BJ (cell line): ENCODE results near the gene PVALB. TPM values are rescaled to one million over a fixed set of nuclear protein-coding genes. Genes with fewer than 3 reads are reported as not detected.

Source experiments
- CTCF ChIA-PET: fragments of 350-600 bp; formaldehyde crosslinking; extraction: SDS; loops from one replicate; lab custom pipeline; 2021; ENCODE audit warnings: antibody characterized with exemption, inconsistent platforms; lab: Yijun Ruan, JAX
- POLR2A ChIA-PET: fragments of 300-600 bp; sonication (Branson Sonifier 250); formaldehyde crosslinking; extraction: SDS; loops from one replicate; lab custom pipeline; 2021; ENCODE audit warnings: antibody characterized with exemption; lab: Charles Lee
- DNase-seq: peaks from one replicate; pipeline ENCODE4 v3.0.0-alpha.2; 2011; ENCODE audit warnings: low read depth
- H3K27me3 ChIP-seq: 2 replicates; pipeline ENCODE4 v1.6.0; 2011; ENCODE audit warnings: low read length; ENCODE audit not compliant: control insufficient read depth, insufficient read depth
- H3K36me3 ChIP-seq: 2 replicates; pipeline ENCODE4 v1.5.1; 2011; ENCODE audit warnings: low read length; ENCODE audit not compliant: control insufficient read depth, insufficient read depth
- H3K4me3 ChIP-seq: 2 replicates; pipeline ENCODE4 v1.5.1; 2011; ENCODE audit warnings: low read depth, mild to moderate bottlenecking, control low read depth, low read length
- polyA plus RNA-seq: library from polyadenylated mRNA; depleted of rRNA; stranded (reverse); fragments of >200 nt; gene quantifications from 2 replicates; pipeline ENCODE4 v1.2.3, GENCODE V29; 2011
- TF ChIP-seq, protein P1 (sequence below): IDR thresholded peaks from 2 replicates; pipeline ENCODE4 v1.5.1; 2011; ENCODE audit warnings: low read depth, mild to moderate bottlenecking, control low read depth, inconsistent platforms, low read length, moderate library complexity; ENCODE audit not compliant: insufficient read depth

Gene PVALB
- polyA plus RNA-seq, 1 experiment = not detected

DNA sequence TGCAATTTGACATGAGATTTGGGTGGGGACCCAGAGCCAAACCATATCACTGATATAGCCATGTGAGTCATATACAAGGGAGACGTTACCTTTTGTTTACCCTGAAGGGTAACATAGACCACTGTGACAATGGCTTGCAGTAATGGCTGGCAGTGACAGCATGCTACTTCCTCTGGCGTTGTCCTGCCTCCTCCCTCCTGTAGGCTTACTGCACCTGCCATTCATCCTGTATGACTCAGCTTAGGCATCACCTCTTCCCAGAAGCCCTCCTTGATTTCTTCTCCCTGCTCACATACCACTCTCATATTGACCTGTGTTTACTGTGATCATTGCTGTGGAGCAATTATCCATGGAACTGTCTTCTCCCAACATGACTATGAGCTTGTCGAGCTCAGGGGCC lies 12.0 kb upstream of the PVALB start:
- ChIA-PET POLR2A (no interaction called here), CTCF (interaction anchor here (0.9 kb wide), 1 partner anchor 27 kb away, joined by 4 read pairs; no protein-coding TSS in a partner anchor)
- Histone ChIP-seq H3K4me3 (no peak overlapping the region), H3K36me3 (no peaks in the 10 kb centered on the region), H3K27me3 (0 out of 2 replicates have a peak, but pooled peaks cover 4% of the 10 kb centered on the region)
- TF ChIP-seq, protein P1, sequence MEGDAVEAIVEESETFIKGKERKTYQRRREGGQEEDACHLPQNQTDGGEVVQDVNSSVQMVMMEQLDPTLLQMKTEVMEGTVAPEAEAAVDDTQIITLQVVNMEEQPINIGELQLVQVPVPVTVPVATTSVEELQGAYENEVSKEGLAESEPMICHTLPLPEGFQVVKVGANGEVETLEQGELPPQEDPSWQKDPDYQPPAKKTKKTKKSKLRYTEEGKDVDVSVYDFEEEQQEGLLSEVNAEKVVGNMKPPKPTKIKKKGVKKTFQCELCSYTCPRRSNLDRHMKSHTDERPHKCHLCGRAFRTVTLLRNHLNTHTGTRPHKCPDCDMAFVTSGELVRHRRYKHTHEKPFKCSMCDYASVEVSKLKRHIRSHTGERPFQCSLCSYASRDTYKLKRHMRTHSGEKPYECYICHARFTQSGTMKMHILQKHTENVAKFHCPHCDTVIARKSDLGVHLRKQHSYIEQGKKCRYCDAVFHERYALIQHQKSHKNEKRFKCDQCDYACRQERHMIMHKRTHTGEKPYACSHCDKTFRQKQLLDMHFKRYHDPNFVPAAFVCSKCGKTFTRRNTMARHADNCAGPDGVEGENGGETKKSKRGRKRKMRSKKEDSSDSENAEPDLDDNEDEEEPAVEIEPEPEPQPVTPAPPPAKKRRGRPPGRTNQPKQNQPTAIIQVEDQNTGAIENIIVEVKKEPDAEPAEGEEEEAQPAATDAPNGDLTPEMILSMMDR = no peak
- no peak for DNase-seq

GRCh38 chr22:36826262-36826661 lies 9.4 kb upstream of the PVALB start:
- no peak overlapping the region for H3K4me3 ChIP-seq
- ChIA-PET CTCF (interaction anchor here (0.9 kb wide), 1 partner anchor 30 kb away, joined by 4 read pairs; no protein-coding TSS in a partner anchor), POLR2A (no interaction called here)
- TF ChIP-seq, protein P1 = no peak
- H3K36me3 ChIP-seq = no peaks in the 10 kb centered on the region
- DNase-seq = no peak
- H3K27me3 ChIP-seq = peaks cover 5% of the 10 kb centered on the region; the same call in 1 of the 2 replicates

DNA sequence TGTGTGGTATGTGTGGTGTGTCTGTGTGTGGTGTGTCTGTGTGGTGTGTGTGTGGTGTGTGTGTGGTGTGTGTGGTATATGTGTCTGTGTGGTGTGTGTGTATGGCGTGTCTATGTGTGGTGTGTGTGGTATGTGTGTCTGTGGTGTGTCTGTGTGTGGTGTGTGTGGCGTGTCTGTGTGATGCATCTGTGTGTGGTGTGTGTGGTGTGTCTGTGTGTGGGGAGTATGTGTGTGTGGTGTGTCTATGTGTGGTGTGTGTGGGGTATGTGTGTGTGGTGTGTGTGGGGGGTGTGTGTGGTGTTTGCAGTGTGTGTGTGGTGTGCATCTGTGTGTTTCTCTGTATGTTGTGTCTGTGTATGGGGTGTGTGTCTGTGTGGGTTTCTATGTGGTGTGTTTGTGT lies 7.8 kb upstream of the PVALB start:
- no peak for DNase-seq
- Histone ChIP-seq H3K36me3 (no peaks in the 10 kb centered on the region), H3K27me3 (peaks cover 7% of the 10 kb centered on the region; the same call in 1 of the 2 replicates), H3K4me3 (no peak overlapping the region)
- TF ChIP-seq, protein P1 = no peak
- ChIA-PET CTCF (no interaction called here), POLR2A (no interaction called here)

DNA sequence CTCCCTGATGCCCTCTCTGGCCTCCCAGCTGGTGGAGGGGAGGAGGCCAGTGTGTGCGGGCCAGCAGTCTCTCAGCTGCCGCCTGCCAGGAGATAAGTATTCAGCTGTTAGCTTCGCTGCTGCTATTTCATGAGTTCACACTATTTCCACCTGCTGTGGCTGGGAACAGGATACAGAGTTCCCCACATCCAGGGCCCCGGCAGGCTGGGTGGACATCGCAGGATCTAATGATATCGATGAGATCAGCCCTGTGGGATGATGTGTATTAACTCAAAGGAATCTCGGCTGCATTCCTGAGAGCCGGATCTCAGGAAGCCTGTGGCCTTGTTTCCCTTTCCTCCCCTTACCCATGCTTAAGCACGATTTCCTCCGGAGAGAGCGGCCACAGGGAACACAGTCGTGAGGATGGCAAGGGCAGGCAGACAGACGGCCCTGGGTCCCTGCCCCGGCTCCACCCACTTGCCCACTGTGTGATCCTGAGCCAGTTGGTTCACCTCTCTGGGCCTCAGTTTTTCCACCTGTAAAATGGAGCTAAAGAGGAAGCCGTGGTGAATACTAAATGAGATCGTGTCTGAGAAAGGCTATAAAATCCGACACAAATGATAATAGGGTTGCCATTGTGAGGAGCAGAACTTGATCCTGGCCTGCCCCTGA lies 6.5 kb upstream of the PVALB start:
- POLR2A ChIA-PET = no interaction called here
- Histone ChIP-seq H3K36me3 (no peaks in the 10 kb centered on the region), H3K4me3 (no peak overlapping the region), H3K27me3 (peaks cover 16% of the 10 kb centered on the region)
- no peak for DNase-seq
- CTCF ChIA-PET = no interaction called here
- TF ChIP-seq, protein P1 = no peak

DNA sequence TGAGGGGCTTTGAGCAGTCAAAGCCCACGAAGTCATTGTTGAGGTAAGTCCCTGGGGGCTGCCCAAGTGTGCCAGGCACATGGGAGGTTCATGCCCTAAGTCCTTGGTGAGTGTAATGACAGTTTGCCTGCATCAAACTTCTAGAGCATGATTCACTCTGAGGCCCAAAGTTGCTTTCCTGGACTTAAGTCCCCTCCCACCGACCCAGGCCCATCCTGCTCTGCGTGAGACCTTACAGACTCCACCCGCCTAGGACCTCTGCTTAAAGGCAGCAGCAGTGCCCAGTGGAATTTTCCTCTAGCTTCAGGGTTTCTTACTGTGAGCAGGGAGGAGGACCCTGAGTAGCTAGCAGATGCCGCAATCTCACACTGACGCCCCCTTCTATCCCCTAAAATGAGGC lies 5.7 kb upstream of the PVALB start:
- ChIA-PET CTCF (no interaction called here), POLR2A (no interaction called here)
- DNase-seq = no peak
- no peak overlapping the region for H3K4me3 ChIP-seq
- TF ChIP-seq, protein P1 = no peak
- no peaks in the 10 kb centered on the region for H3K36me3 ChIP-seq
- peaks cover 24% of the 10 kb centered on the region for H3K27me3 ChIP-seq
